Brain microvascular endothelial cell (primary cell): ENCODE measurements around the gene KCNMB2.

ENCODE experiments used
- DNase-seq: peaks from one replicate; pipeline ENCODE4 v3.0.0-alpha.2; 2020
- H3K27ac ChIP-seq: fragments of 250-450 bp; sonication (Bioruptor Pico); 2 replicates; pipeline ENCODE4 v1.5.1; 2020; ENCODE audit warnings: mild to moderate bottlenecking, moderate library complexity
- H3K27me3 ChIP-seq: fragments of 250-450 bp; sonication (Bioruptor Pico); replicated peaks from 2 replicates; pipeline ENCODE4 v1.5.1; 2020; ENCODE audit warnings: mild to moderate bottlenecking
- H3K36me3 ChIP-seq: fragments of 250-450 bp; sonication (Bioruptor Pico); replicated peaks from 2 replicates; pipeline ENCODE4 v1.5.1; 2020; ENCODE audit warnings: mild to moderate bottlenecking
- H3K4me3 ChIP-seq: 2 replicates; pipeline ENCODE4 v1.5.1; 2011; ENCODE audit warnings: low read depth, mild to moderate bottlenecking, control low read depth, low read length, moderate library complexity
- in situ Hi-C: cut with HindIII; loops from 2 replicates; pipeline ENCODE4 v1.10.0; 2017; ENCODE audit warnings: low sequenced_read_pairs, low pct_ligation_motif_present
- TF ChIP-seq, protein P1 (sequence below): IDR thresholded peaks from 2 replicates; pipeline ENCODE4 v1.5.1; 2011; ENCODE audit warnings: low read depth, mild to moderate bottlenecking, moderate library complexity, low read length, control low read depth, inconsistent platforms; ENCODE audit errors: missing control alignments

The KCNMB2 gene

GRCh38 chr3:178663201-178663934, 127.1 kb downstream of the KCNMB2 start:
- in situ Hi-C loops, result no loop called here
- TF ChIP-seq, protein P1, sequence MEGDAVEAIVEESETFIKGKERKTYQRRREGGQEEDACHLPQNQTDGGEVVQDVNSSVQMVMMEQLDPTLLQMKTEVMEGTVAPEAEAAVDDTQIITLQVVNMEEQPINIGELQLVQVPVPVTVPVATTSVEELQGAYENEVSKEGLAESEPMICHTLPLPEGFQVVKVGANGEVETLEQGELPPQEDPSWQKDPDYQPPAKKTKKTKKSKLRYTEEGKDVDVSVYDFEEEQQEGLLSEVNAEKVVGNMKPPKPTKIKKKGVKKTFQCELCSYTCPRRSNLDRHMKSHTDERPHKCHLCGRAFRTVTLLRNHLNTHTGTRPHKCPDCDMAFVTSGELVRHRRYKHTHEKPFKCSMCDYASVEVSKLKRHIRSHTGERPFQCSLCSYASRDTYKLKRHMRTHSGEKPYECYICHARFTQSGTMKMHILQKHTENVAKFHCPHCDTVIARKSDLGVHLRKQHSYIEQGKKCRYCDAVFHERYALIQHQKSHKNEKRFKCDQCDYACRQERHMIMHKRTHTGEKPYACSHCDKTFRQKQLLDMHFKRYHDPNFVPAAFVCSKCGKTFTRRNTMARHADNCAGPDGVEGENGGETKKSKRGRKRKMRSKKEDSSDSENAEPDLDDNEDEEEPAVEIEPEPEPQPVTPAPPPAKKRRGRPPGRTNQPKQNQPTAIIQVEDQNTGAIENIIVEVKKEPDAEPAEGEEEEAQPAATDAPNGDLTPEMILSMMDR, result no peak

DNA sequence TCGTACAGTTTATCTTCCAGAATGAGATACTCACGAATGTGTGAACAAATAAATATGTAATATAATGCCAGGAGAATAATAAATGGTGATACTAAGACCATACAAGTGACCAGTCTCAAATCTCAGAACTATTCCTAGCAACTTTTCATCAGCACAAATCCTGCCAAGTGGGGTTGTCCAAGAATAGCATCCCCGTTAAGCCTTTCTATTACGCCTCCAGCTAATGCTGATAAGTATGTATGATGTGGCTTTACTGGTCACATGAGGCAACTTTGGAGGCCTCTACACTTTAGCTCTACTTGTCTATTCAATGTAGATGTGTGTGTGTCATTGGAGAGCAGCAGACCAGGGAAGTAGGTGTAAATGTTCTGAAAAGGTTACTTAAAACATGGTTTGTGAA, 129.5 kb downstream of the KCNMB2 start:
- TF ChIP-seq, protein P1, result no peak
- Histone ChIP-seq H3K27me3 (no peaks in the 10 kb centered on the region), H3K27ac (no peak overlapping the region), H3K4me3 (no peak overlapping the region), H3K36me3 (no peaks in the 10 kb centered on the region)
- in situ Hi-C loops, result no loop called here
- DNase-seq, result no peak

More at GRCh38 chr3:178663201-178663934, 127.1 kb downstream of the KCNMB2 start:
- no peak overlapping the region for H3K4me3 ChIP-seq
- no peak for DNase-seq
- no peaks in the 10 kb centered on the region for H3K27me3 ChIP-seq
- no peaks in the 10 kb centered on the region for H3K36me3 ChIP-seq
- no peak overlapping the region for H3K27ac ChIP-seq

- Histone ChIP-seq H3K4me3 (no peak overlapping the region), H3K36me3 (no peaks in the 10 kb centered on the region), H3K27me3 (no peaks in the 10 kb centered on the region), H3K27ac (no peak overlapping the region)
- TF ChIP-seq, protein P1, result no peak
- in situ Hi-C loops, result no loop called here
- no peak for DNase-seq
Observed at GRCh38 chr3:178669022-178669601, 132.9 kb downstream of the KCNMB2 start.

- in situ Hi-C loops, result no loop called here
Observed at GRCh38 chr3:178669758-178670157, 133.5 kb downstream of the KCNMB2 start.

GRCh38 chr3:178671377-178671776, 135.1 kb downstream of the KCNMB2 start:
- in situ Hi-C loops, result no loop called here
- Histone ChIP-seq H3K36me3 (no peaks in the 10 kb centered on the region), H3K27me3 (no peaks in the 10 kb centered on the region), H3K27ac (no peak overlapping the region), H3K4me3 (no peak overlapping the region)
- TF ChIP-seq, protein P1, result no peak
- no peak for DNase-seq

More at GRCh38 chr3:178669758-178670157, 133.5 kb downstream of the KCNMB2 start:
- Histone ChIP-seq H3K4me3 (no peak overlapping the region), H3K36me3 (no peaks in the 10 kb centered on the region), H3K27ac (no peak overlapping the region), H3K27me3 (no peaks in the 10 kb centered on the region)
- DNase-seq, result no peak
- TF ChIP-seq, protein P1, result no peak
